DND-41 (cell line): ENCODE data around the gene ANTXR2.

ENCODE experiments used
- ATAC-seq: fragments of 200-7000 bp; cut with Tn5 transposase; 3 replicates; pipeline ENCODE4 v1.9.1; 2021; ENCODE audit warnings: low read depth; ENCODE audit not compliant: insufficient read depth
- DNase-seq: peaks from one replicate; pipeline ENCODE4 v3.0.0-alpha.2; 2020
- H2AFZ ChIP-seq: 2 replicates; pipeline ENCODE4 v1.6.0; 2012; ENCODE audit warnings: low read depth, low read length
- H3K27ac ChIP-seq: 2 replicates; pipeline ENCODE4 v1.5.1; 2012; ENCODE audit warnings: low read length, inconsistent platforms
- H3K27me3 ChIP-seq: fragments of 200-600 bp; sonication (generic); 2 replicates; pipeline ENCODE4 v1.6.0; 2012; ENCODE audit warnings: low read length, mild to moderate bottlenecking, inconsistent platforms; ENCODE audit not compliant: insufficient read depth, poor library complexity
- H3K36me3 ChIP-seq: 2 replicates; pipeline ENCODE4 v1.5.1; 2012; ENCODE audit warnings: low read length, inconsistent platforms; ENCODE audit not compliant: insufficient read depth
- H3K4me1 ChIP-seq: 2 replicates; pipeline ENCODE4 v1.5.1; 2012; ENCODE audit warnings: mild to moderate bottlenecking, low read length; ENCODE audit not compliant: insufficient read depth
- H3K4me2 ChIP-seq: 2 replicates; pipeline ENCODE4 v1.6.0; 2012; ENCODE audit warnings: mild to moderate bottlenecking, moderate library complexity, low read length, inconsistent platforms; ENCODE audit not compliant: insufficient read depth
- H3K4me3 ChIP-seq, 2 experiments: fragments of 200-600 bp in 1 of 2; shearing (Covaris generic) in 1 of 2; 2 replicates each; pipeline ENCODE4 v1.5.1; 2012 to 2016; ENCODE audit warnings: inconsistent platforms in 2 of 2, low read length in 2 of 2, mild to moderate bottlenecking in 2 of 2, low read depth in 1 of 2, moderate library complexity in 1 of 2
- H3K79me2 ChIP-seq: 2 replicates; pipeline ENCODE4 v1.6.0; 2012; ENCODE audit warnings: low read length, inconsistent platforms; ENCODE audit not compliant: insufficient read depth
- H3K9ac ChIP-seq: 2 replicates; pipeline ENCODE4 v1.6.0; 2012; ENCODE audit warnings: low read depth, mild to moderate bottlenecking, inconsistent platforms, low read length, moderate library complexity
- H3K9me3 ChIP-seq: 2 replicates; pipeline ENCODE4 v1.5.1; 2012; ENCODE audit warnings: low read length, moderate library complexity, mild to moderate bottlenecking, inconsistent platforms; ENCODE audit not compliant: insufficient read depth, severe bottlenecking
- H4K20me1 ChIP-seq: 2 replicates; pipeline ENCODE4 v1.6.0; 2012; ENCODE audit warnings: low read length; ENCODE audit not compliant: insufficient read depth
- EZH2 ChIP-seq: IDR thresholded peaks from 3 replicates; pipeline ENCODE4 v1.6.1; 2012; ENCODE audit warnings: borderline replicate concordance, low read depth, mild to moderate bottlenecking, moderate library complexity, low read length, inconsistent platforms; ENCODE audit not compliant: severe bottlenecking
- TF ChIP-seq, protein P1 (sequence below): IDR thresholded peaks from 2 replicates; pipeline ENCODE4 v1.5.1; 2012; ENCODE audit warnings: borderline replicate concordance, low read length, moderate library complexity, mild to moderate bottlenecking; ENCODE audit not compliant: poor library complexity, severe bottlenecking; ENCODE audit errors: extremely low read depth

Gene ANTXR2

DNA sequence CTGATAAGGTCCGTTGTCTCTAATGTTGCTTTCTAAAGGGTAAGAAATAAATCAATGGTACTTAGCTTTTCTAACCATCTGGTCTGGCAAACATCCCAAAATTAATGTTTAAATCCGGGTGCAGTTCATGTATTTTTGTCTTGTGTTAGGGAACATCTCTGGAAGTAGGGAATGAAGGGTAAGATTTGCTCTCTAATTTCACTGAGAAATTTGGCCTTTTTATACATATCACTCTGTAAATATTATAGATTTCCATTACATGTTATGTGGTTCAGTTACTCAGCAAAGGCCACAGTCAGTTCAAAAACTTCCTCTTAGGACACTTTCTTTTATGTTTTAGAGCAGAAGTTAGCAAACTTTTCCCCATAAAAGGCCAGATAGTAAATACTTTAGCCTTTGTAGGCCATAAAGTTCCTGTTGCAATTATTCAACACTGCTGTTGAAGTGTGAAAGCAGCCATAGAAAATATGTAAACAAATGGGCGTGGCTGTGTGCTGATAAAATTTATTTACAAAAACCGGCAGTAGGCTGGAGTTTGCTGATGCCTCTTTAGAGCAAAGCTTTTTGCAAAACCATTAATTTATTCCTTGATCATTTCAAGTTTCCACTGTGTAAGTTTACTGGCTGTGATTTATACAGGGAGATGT lies 218.1 kb downstream of the ANTXR2 start:
- Histone ChIP-seq H3K9me3 (no peaks in the 10 kb centered on the region), H3K9ac (no peak overlapping the region), H3K4me2 (no peak overlapping the region), H3K4me1 (no peaks in the 10 kb centered on the region), H3K4me3 (no peak overlapping the region), H3K79me2 (no peaks in the 10 kb centered on the region), H2AFZ (no peak overlapping the region), H4K20me1 (no peaks in the 10 kb centered on the region), H3K27ac (no peak overlapping the region), H3K36me3 (no peaks in the 10 kb centered on the region), H3K27me3 (no peaks in the 10 kb centered on the region)
- DNase-seq (no peak), ATAC-seq (no peak)
- no peak for TF ChIP-seq EZH2

DNA sequence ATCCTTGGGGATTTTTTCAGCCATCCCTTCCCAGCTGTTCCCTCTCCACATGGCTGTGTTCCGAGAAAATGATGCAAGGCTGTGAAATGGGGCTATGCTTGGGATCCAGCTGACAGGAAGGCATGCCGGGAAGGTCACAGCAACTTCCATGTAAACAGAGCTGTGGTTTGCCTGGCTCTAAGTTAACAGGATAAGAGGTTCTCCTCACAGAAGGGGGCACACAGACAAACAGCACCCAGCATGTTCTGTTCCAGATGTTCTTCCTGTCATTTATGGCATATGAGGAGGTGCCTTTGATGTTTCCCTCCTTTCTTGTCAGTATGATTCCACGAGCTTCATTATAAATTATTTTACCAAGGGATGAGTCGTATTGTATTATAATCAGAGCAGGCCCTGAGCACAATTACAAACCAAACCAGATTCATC lies 220.7 kb downstream of the ANTXR2 start:
- no peak overlapping the region for H2AFZ ChIP-seq
- no peaks in the 10 kb centered on the region for H3K36me3 ChIP-seq
- no peak for DNase-seq
- no peaks in the 10 kb centered on the region for H3K79me2 ChIP-seq
- no peak overlapping the region for H3K9ac ChIP-seq
- TF ChIP-seq EZH2 = no peak
- TF ChIP-seq, protein P1, sequence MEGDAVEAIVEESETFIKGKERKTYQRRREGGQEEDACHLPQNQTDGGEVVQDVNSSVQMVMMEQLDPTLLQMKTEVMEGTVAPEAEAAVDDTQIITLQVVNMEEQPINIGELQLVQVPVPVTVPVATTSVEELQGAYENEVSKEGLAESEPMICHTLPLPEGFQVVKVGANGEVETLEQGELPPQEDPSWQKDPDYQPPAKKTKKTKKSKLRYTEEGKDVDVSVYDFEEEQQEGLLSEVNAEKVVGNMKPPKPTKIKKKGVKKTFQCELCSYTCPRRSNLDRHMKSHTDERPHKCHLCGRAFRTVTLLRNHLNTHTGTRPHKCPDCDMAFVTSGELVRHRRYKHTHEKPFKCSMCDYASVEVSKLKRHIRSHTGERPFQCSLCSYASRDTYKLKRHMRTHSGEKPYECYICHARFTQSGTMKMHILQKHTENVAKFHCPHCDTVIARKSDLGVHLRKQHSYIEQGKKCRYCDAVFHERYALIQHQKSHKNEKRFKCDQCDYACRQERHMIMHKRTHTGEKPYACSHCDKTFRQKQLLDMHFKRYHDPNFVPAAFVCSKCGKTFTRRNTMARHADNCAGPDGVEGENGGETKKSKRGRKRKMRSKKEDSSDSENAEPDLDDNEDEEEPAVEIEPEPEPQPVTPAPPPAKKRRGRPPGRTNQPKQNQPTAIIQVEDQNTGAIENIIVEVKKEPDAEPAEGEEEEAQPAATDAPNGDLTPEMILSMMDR = no peak
- no peak overlapping the region for H3K4me3 ChIP-seq
- peaks cover 6% of the 10 kb centered on the region for H3K9me3 ChIP-seq
- no peaks in the 10 kb centered on the region for H4K20me1 ChIP-seq
- no peaks in the 10 kb centered on the region for H3K4me1 ChIP-seq
- no peak overlapping the region for H3K27ac ChIP-seq
- no peaks in the 10 kb centered on the region for H3K27me3 ChIP-seq
- H3K4me2 ChIP-seq = no peak overlapping the region
- ATAC-seq = no peak

DNA sequence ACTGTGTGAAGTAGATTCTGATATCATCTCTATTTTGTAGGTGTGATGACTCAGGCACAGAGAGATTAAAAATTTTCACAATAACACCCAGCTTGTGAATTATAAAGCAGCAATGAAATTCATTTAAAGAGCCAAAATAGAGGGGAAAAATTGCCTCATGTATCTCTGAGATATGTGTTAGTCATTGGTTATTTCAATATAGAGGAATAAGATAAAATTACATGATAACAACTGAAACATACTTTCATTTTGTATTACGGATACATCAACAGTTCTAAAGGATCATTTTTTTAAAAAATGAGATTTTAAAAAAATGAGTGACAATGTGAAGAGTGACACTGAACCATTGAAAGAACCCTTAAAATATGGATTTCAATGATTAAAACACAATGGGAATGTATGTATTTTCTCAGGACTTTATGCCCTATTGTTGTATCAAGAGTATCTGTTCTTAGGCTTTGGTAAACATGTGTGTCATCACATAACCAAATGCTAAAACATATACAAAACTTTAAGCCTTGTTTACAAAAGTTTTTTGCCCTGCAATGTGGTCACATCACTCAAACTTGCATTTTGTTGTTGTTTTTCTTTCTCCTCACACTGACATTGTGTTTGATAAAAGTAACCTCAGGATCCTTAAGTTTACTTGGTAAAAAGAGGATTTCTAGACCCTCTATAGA lies 221.3 kb downstream of the ANTXR2 start:
- H3K9me3 ChIP-seq = peaks cover 6% of the 10 kb centered on the region
- no peak for ATAC-seq
- H2AFZ ChIP-seq = no peak overlapping the region
- no peak overlapping the region for H3K9ac ChIP-seq
- H3K36me3 ChIP-seq = no peaks in the 10 kb centered on the region
- no peaks in the 10 kb centered on the region for H4K20me1 ChIP-seq
- no peak for DNase-seq
- H3K4me3 ChIP-seq = no peak overlapping the region
- no peaks in the 10 kb centered on the region for H3K79me2 ChIP-seq
- H3K27ac ChIP-seq = no peak overlapping the region
- no peaks in the 10 kb centered on the region for H3K4me1 ChIP-seq
- no peak overlapping the region for H3K4me2 ChIP-seq
- no peak for TF ChIP-seq EZH2
- TF ChIP-seq, protein P1 = no peak
- H3K27me3 ChIP-seq = no peaks in the 10 kb centered on the region
